Measurements from ENCODE around the gene USP33. TPM values are rescaled to one million over a fixed set of nuclear protein-coding genes. Genes with fewer than 3 reads are reported as not detected.
"Not testable (repeated sequence)": the region's sequence is repeated elsewhere in the genome, so short reads cannot be mapped to it uniquely, and the experiment has no call there.

Gene USP33
- total RNA-seq, 3 donors from 2014 or later, result 57.1 to 65.0 (median 60.6) TPM

- ATAC-seq (no peak), DNase-seq (no peak)
- Histone ChIP-seq H3K36me3 (ENCODE audit: low read depth) (peaks cover 5% of the 10 kb centered on the region), H3K9me3 (no peaks in the 10 kb centered on the region), H3K4me1 (ENCODE audit: low read depth) (no peaks in the 10 kb centered on the region), H3K4me3 (no peak overlapping the region)
- no peak for TF ChIP-seq CTCF (IDR thresholded peaks at IDR 0.05)
- intact Hi-C loops (cut with DNase I, micrococcal nuclease), result no loop called here
Observed at GRCh38 chr1:77718181-77718580, 41.5 kb downstream of the USP33 start.

- H3K4me3 ChIP-seq, result no peak overlapping the region
- no peaks in the 10 kb centered on the region for H3K4me1 ChIP-seq (ENCODE audit: low read depth)
- TF ChIP-seq CTCF (IDR thresholded peaks at IDR 0.05), result no peak
- no peaks in the 10 kb centered on the region for H3K9me3 ChIP-seq
- ATAC-seq (no peak), DNase-seq (no peak)
- intact Hi-C loops (cut with DNase I, micrococcal nuclease), result no loop called here
- peaks cover 5% of the 10 kb centered on the region for H3K36me3 ChIP-seq (ENCODE audit: low read depth)
Observed at GRCh38 chr1:77716065-77716464, 43.6 kb downstream of the USP33 start.

- TF ChIP-seq CTCF (IDR thresholded peaks at IDR 0.05), result no peak
- Histone ChIP-seq H3K9me3 (no peaks in the 10 kb centered on the region), H3K36me3 (ENCODE audit: low read depth) (no peaks in the 10 kb centered on the region), H3K4me1 (ENCODE audit: low read depth) (no peaks in the 10 kb centered on the region), H3K4me3 (no peak overlapping the region)
- DNase-seq (no peak), ATAC-seq (no peak)
- intact Hi-C loops (cut with DNase I, micrococcal nuclease), result no loop called here
Observed at GRCh38 chr1:77709727-77710126, 49.9 kb downstream of the USP33 start.

- ATAC-seq (no peak), DNase-seq (no peak)
- no peaks in the 10 kb centered on the region for H3K4me1 ChIP-seq (ENCODE audit: low read depth)
- TF ChIP-seq CTCF (IDR thresholded peaks at IDR 0.05), result no peak
- H3K4me3 ChIP-seq, result no peak overlapping the region
- intact Hi-C loops (cut with DNase I, micrococcal nuclease), result no loop called here
- no peaks in the 10 kb centered on the region for H3K9me3 ChIP-seq
- no peaks in the 10 kb centered on the region for H3K36me3 ChIP-seq (ENCODE audit: low read depth)
Observed at GRCh38 chr1:77706321-77706720, 53.3 kb downstream of the USP33 start.

- intact Hi-C loops (cut with DNase I, micrococcal nuclease), result no loop called here
- ATAC-seq, result no peak
Observed at GRCh38 chr1:77704736-77705135, 54.9 kb downstream of the USP33 start.

GRCh38 chr1:77699673-77700072, 60.0 kb downstream of the USP33 start:
- H3K36me3 ChIP-seq (ENCODE audit: low read depth); ATAC-seq; H3K4me1 ChIP-seq (ENCODE audit: low read depth); DNase-seq; H3K4me3 ChIP-seq; intact Hi-C loops (cut with DNase I, micrococcal nuclease); H3K9me3 ChIP-seq: not testable (repeated sequence)

More at GRCh38 chr1:77704736-77705135, 54.9 kb downstream of the USP33 start:
- no peak for DNase-seq
- no peaks in the 10 kb centered on the region for H3K9me3 ChIP-seq
- H3K4me1 ChIP-seq (ENCODE audit: low read depth), result no peaks in the 10 kb centered on the region
- TF ChIP-seq CTCF (IDR thresholded peaks at IDR 0.05), result no peak
- no peak overlapping the region for H3K4me3 ChIP-seq
- no peaks in the 10 kb centered on the region for H3K36me3 ChIP-seq (ENCODE audit: low read depth)
